Measurements from ENCODE around the gene F2RL1. TPM values are rescaled to one million over a fixed set of nuclear protein-coding genes. Genes with fewer than 3 reads are reported as not detected.
"Not testable (repeated sequence)": the region's sequence is repeated elsewhere in the genome, so short reads cannot be mapped to it uniquely, and the experiment has no call there.

F2RL1 gene
- polyA plus RNA-seq, 1 donor (not counting 4 experiments of a cell fraction or from before 2014, with no cell fraction given): 182 TPM

- Histone ChIP-seq H3K79me2 (ENCODE audit: control insufficient read depth, insufficient read depth, low read length) (no peaks in the 10 kb centered on the region), H3K4me1 (ENCODE audit: control insufficient read depth, extremely low read depth, insufficient read depth, low read length) (no peaks in the 10 kb centered on the region), H3K9me1 (ENCODE audit: control insufficient read depth, extremely low read depth, insufficient read depth, low read length) (no peaks in the 10 kb centered on the region), H3K27ac (ENCODE audit: control insufficient read depth, insufficient read depth, low read length) (no peak overlapping the region), H3K36me3 (ENCODE audit: control insufficient read depth in 2 of 2, extremely low read depth in 1 of 2, insufficient read depth in 2 of 2, low read length in 2 of 2) (no peaks in the 10 kb centered on the region), H3K9me3 (ENCODE audit: control insufficient read depth, low read depth, low read length) (no peaks in the 10 kb centered on the region), H3K9ac (ENCODE audit: control insufficient read depth, extremely low read depth, insufficient read depth, low read length) (no peak overlapping the region), H4K20me1 (ENCODE audit: control insufficient read depth, extremely low read depth, insufficient read depth, low read length) (no peaks in the 10 kb centered on the region), H3K4me3 (ENCODE audit: control insufficient read depth in 2 of 3, extremely low read depth in 1 of 3, insufficient read depth in 2 of 3, low read depth in 1 of 3, low read length in 3 of 3) (no peak overlapping the region), H3K4me2 (ENCODE audit: control insufficient read depth, extremely low read depth, insufficient read depth, low read depth, low read length) (no peak overlapping the region), H3K27me3 (ENCODE audit: control insufficient read depth, extremely low read depth, insufficient read depth, low read length) (no peaks in the 10 kb centered on the region), H2AFZ (ENCODE audit: control insufficient read depth, low read length) (no peak overlapping the region)
- TF ChIP-seq CTCF (optimal IDR thresholded peaks at IDR 0.05 in 1 of 3, IDR thresholded peaks at IDR 0.05 in 1 of 3, conservative IDR thresholded peaks at IDR 0.05 in 1 of 3; ENCODE audit: extremely low read depth in 1 of 3, insufficient read depth in 2 of 3, low read length in 3 of 3) (no peak), EZH2 (IDR thresholded peaks at IDR 0.05; ENCODE audit: low read length) (no peak)
- DNase-seq (ENCODE audit: low read depth, low spot score): no peak
- dilution Hi-C loops (cut with MboI; ENCODE audit: extremely low pct_ligation_motif_present, low sequenced_read_pairs): no loop called here
- FAIRE-seq: no peak
Measured at GRCh38 chr5:76851728-76852369, 33.0 kb downstream of the F2RL1 start.

- Histone ChIP-seq H3K79me2 (ENCODE audit: control insufficient read depth, insufficient read depth, low read length) (no peaks in the 10 kb centered on the region), H3K27ac (ENCODE audit: control insufficient read depth, insufficient read depth, low read length) (no peak overlapping the region), H3K9me3 (ENCODE audit: control insufficient read depth, low read depth, low read length) (no peaks in the 10 kb centered on the region), H3K4me3 (ENCODE audit: control insufficient read depth in 2 of 3, extremely low read depth in 1 of 3, insufficient read depth in 2 of 3, low read depth in 1 of 3, low read length in 3 of 3) (no peak overlapping the region), H3K9ac (ENCODE audit: control insufficient read depth, extremely low read depth, insufficient read depth, low read length) (no peak overlapping the region), H3K4me2 (ENCODE audit: control insufficient read depth, extremely low read depth, insufficient read depth, low read depth, low read length) (no peak overlapping the region), H3K36me3 (ENCODE audit: control insufficient read depth in 2 of 2, extremely low read depth in 1 of 2, insufficient read depth in 2 of 2, low read length in 2 of 2) (no peaks in the 10 kb centered on the region), H3K27me3 (ENCODE audit: control insufficient read depth, extremely low read depth, insufficient read depth, low read length) (no peaks in the 10 kb centered on the region), H3K4me1 (ENCODE audit: control insufficient read depth, extremely low read depth, insufficient read depth, low read length) (no peaks in the 10 kb centered on the region), H4K20me1 (ENCODE audit: control insufficient read depth, extremely low read depth, insufficient read depth, low read length) (no peaks in the 10 kb centered on the region), H2AFZ (ENCODE audit: control insufficient read depth, low read length) (no peak overlapping the region), H3K9me1 (ENCODE audit: control insufficient read depth, extremely low read depth, insufficient read depth, low read length) (no peaks in the 10 kb centered on the region)
- DNase-seq (ENCODE audit: low read depth, low spot score) (no peak), FAIRE-seq (no peak)
- dilution Hi-C loops (cut with MboI; ENCODE audit: extremely low pct_ligation_motif_present, low sequenced_read_pairs): no loop called here
- no peak for TF ChIP-seq CTCF (optimal IDR thresholded peaks at IDR 0.05 in 1 of 3, IDR thresholded peaks at IDR 0.05 in 1 of 3, conservative IDR thresholded peaks at IDR 0.05 in 1 of 3; ENCODE audit: extremely low read depth in 1 of 3, insufficient read depth in 2 of 3, low read length in 3 of 3)
- TF ChIP-seq EZH2 (IDR thresholded peaks at IDR 0.05; ENCODE audit: low read length): no peak
Measured at GRCh38 chr5:76852772-76853171, 33.9 kb downstream of the F2RL1 start.

- DNase-seq (ENCODE audit: low read depth, low spot score); FAIRE-seq; dilution Hi-C loops (cut with MboI; ENCODE audit: extremely low pct_ligation_motif_present, low sequenced_read_pairs): not testable (repeated sequence)
Measured at GRCh38 chr5:76853741-76854140, 34.9 kb downstream of the F2RL1 start.

More at GRCh38 chr5:76853741-76854140, 34.9 kb downstream of the F2RL1 start:
- not testable (repeated sequence) for H3K27ac ChIP-seq (ENCODE audit: control insufficient read depth, insufficient read depth, low read length); H3K9ac ChIP-seq (ENCODE audit: control insufficient read depth, extremely low read depth, insufficient read depth, low read length); H3K4me1 ChIP-seq (ENCODE audit: control insufficient read depth, extremely low read depth, insufficient read depth, low read length); H3K36me3 ChIP-seq (ENCODE audit: control insufficient read depth in 2 of 2, extremely low read depth in 1 of 2, insufficient read depth in 2 of 2, low read length in 2 of 2); H3K4me2 ChIP-seq (ENCODE audit: control insufficient read depth, extremely low read depth, insufficient read depth, low read depth, low read length); H3K9me1 ChIP-seq (ENCODE audit: control insufficient read depth, extremely low read depth, insufficient read depth, low read length); H3K79me2 ChIP-seq (ENCODE audit: control insufficient read depth, insufficient read depth, low read length); H2AFZ ChIP-seq (ENCODE audit: control insufficient read depth, low read length); H3K9me3 ChIP-seq (ENCODE audit: control insufficient read depth, low read depth, low read length); H4K20me1 ChIP-seq (ENCODE audit: control insufficient read depth, extremely low read depth, insufficient read depth, low read length); H3K27me3 ChIP-seq (ENCODE audit: control insufficient read depth, extremely low read depth, insufficient read depth, low read length); H3K4me3 ChIP-seq (ENCODE audit: control insufficient read depth in 2 of 3, extremely low read depth in 1 of 3, insufficient read depth in 2 of 3, low read depth in 1 of 3, low read length in 3 of 3)
